H1 (cell line): ENCODE measurements around the gene IL3. TPM values are rescaled to one million over a fixed set of nuclear protein-coding genes. Genes with fewer than 3 reads are reported as not detected.

Experiments
- CTCF ChIA-PET: fragments of 300-600 bp; sonication (Branson Sonifier 250); formaldehyde crosslinking; loops from one replicate; lab custom pipeline; 2021; ENCODE audit not compliant: partially characterized antibody; lab: Charles Lee
- POLR2A ChIA-PET: fragments of 300-600 bp; sonication (Branson Sonifier 250); formaldehyde crosslinking; loops from one replicate; lab custom pipeline; 2021; ENCODE audit warnings: inconsistent platforms; ENCODE audit not compliant: partially characterized antibody; lab: Charles Lee
- DNase-seq, 2 experiments: peaks; one replicate each; pipeline versions ENCODE4 v3.0.0 to v3.0.0-alpha.2; 2010 to 2022; ENCODE audit warnings: low spot score in 2 of 2, low read depth in 1 of 2, mixed read lengths in 1 of 2
- FAIRE-seq: peaks from 2 replicates; lab custom pipeline; 2011; peaks lifted over from hg19 to GRCh38; lab: Jason Lieb, UNC
- H2AFZ ChIP-seq: 2 replicates; pipeline ENCODE4 v1.8.1; 2012; ENCODE audit warnings: low read length, inconsistent platforms
- H2AK5ac ChIP-seq: 2 replicates; pipeline ENCODE4 v1.6.1; 2013; ENCODE audit warnings: low read depth, low read length
- H2BK120ac ChIP-seq: replicated peaks from 2 replicates; pipeline ENCODE3; 2013; ENCODE audit warnings: low read depth, low read length, inconsistent platforms
- H2BK12ac ChIP-seq: 2 replicates; pipeline ENCODE4 v1.6.1; 2013; ENCODE audit warnings: low read depth, low read length
- H2BK15ac ChIP-seq: 2 replicates; pipeline ENCODE4 v1.6.1; 2013; ENCODE audit warnings: low read length
- H2BK20ac ChIP-seq: 2 replicates; pipeline ENCODE4 v1.6.1; 2013; ENCODE audit warnings: low read length
- H2BK5ac ChIP-seq: 2 replicates; pipeline ENCODE4 v1.6.1; 2013; ENCODE audit warnings: low read depth, low read length
- H3K14ac ChIP-seq: 2 replicates; pipeline ENCODE4 v1.6.1; 2013; ENCODE audit warnings: inconsistent platforms; ENCODE audit not compliant: insufficient read length
- H3K18ac ChIP-seq: 2 replicates; pipeline ENCODE4 v1.6.1; 2013; ENCODE audit warnings: low read length; ENCODE audit errors: extremely low read depth
- H3K23ac ChIP-seq: 2 replicates; pipeline ENCODE4 v1.6.1; 2013; ENCODE audit warnings: inconsistent platforms; ENCODE audit not compliant: insufficient read length
- H3K23me2 ChIP-seq: 2 replicates; pipeline ENCODE4 v1.6.1; 2013; ENCODE audit warnings: low read depth, low read length
- H3K27ac ChIP-seq: 2 replicates; pipeline ENCODE4 v1.6.1; 2011; ENCODE audit warnings: low read depth, low read length, inconsistent platforms
- H3K27me3 ChIP-seq, 4 experiments: replicated peaks in 1 of 4; 1 replicate in 1 of 4; 2 replicates in 3 of 4; pipeline versions ENCODE4 v1.6.1 to v1.8.1; 2011 to 2013; ENCODE audit warnings: low read length in 3 of 4, mild to moderate bottlenecking in 3 of 4, inconsistent platforms in 2 of 4, mixed read lengths in 2 of 4, moderate library complexity in 1 of 4; ENCODE audit not compliant: control insufficient read depth in 3 of 4, insufficient read depth in 3 of 4; ENCODE audit errors: extremely low read depth in 1 of 4
- H3K36me3 ChIP-seq, 4 experiments: 2 replicates each; pipeline versions ENCODE4 v1.6.1 to v1.8.1; 2011 to 2013; ENCODE audit warnings: mild to moderate bottlenecking in 4 of 4, low read length in 3 of 4, moderate library complexity in 2 of 4, control low read depth in 1 of 4, inconsistent platforms in 1 of 4; ENCODE audit not compliant: insufficient read depth in 4 of 4, control insufficient read depth in 2 of 4
- H3K4ac ChIP-seq: replicated peaks from 2 replicates; pipeline ENCODE3; 2013; ENCODE audit warnings: low read length, low read depth, mixed read lengths, inconsistent platforms; ENCODE audit not compliant: insufficient read length
- H3K4me1 ChIP-seq, 4 experiments: replicated peaks in 1 of 4; 1 replicate in 1 of 4; 2 replicates in 3 of 4; pipeline versions ENCODE4 v1.6.1 to v1.8.1; 2011 to 2013; ENCODE audit warnings: low read length in 3 of 4, inconsistent platforms in 2 of 4, mixed read lengths in 1 of 4; ENCODE audit not compliant: insufficient read depth in 4 of 4, control insufficient read depth in 3 of 4
- H3K4me2 ChIP-seq, 2 experiments: 2 replicates each; pipeline versions ENCODE4 v1.6.1 to v1.8.1; 2011 to 2013; ENCODE audit warnings: low read depth in 2 of 2, low read length in 2 of 2, control low read depth in 1 of 2, inconsistent platforms in 1 of 2, mild to moderate bottlenecking in 1 of 2; ENCODE audit not compliant: insufficient read depth in 1 of 2
- H3K4me3 ChIP-seq, 4 experiments: fragments of 200-600, 300-600 bp in 1 of 4; sonication (generic), shearing (Covaris generic), sonication (Bioruptor Twin) in 1 of 4; 2 replicates each; pipeline versions ENCODE4 v1.5.1 to v1.8.1; 2011 to 2016; ENCODE audit warnings: low read length in 4 of 4, low read depth in 3 of 4, control low read depth in 2 of 4, inconsistent platforms in 2 of 4, mild to moderate bottlenecking in 2 of 4, mixed read lengths in 1 of 4, moderate library complexity in 1 of 4; ENCODE audit not compliant: insufficient read depth in 2 of 4; ENCODE audit errors: extremely low read depth in 1 of 4
- H3K56ac ChIP-seq: replicated peaks from 2 replicates; pipeline ENCODE3; 2013; ENCODE audit warnings: low read depth, mild to moderate bottlenecking, mixed read lengths, low read length, inconsistent platforms; ENCODE audit not compliant: insufficient read length
- H3K79me1 ChIP-seq: 2 replicates; pipeline ENCODE4 v1.6.1; 2013; ENCODE audit warnings: low read depth, low read length, control low read depth
- H3K79me2 ChIP-seq, 2 experiments: 2 replicates each; pipeline versions ENCODE4 v1.6.1 to v1.8.1; 2012 to 2013; ENCODE audit warnings: low read length in 2 of 2, mild to moderate bottlenecking in 2 of 2, inconsistent platforms in 1 of 2; ENCODE audit not compliant: insufficient read depth in 2 of 2, control insufficient read depth in 1 of 2
- H3K9ac ChIP-seq, 4 experiments: replicated peaks in 1 of 4; 1 replicate in 1 of 4; 2 replicates in 3 of 4; pipeline versions ENCODE4 v1.6.1 to v1.8.1; 2011 to 2013; ENCODE audit warnings: low read depth in 3 of 4, low read length in 3 of 4, control low read depth in 2 of 4, mild to moderate bottlenecking in 2 of 4, moderate library complexity in 2 of 4, inconsistent platforms in 1 of 4; ENCODE audit errors: extremely low read depth in 1 of 4
- H3K9me3 ChIP-seq, 2 experiments: 2 replicates each; pipeline versions ENCODE4 v1.6.1 to v1.8.1; 2012 to 2013; ENCODE audit warnings: mild to moderate bottlenecking in 2 of 2, moderate library complexity in 2 of 2, control low read depth in 1 of 2, inconsistent platforms in 1 of 2, low read depth in 1 of 2, low read length in 1 of 2, mixed read lengths in 1 of 2; ENCODE audit not compliant: insufficient read depth in 2 of 2
- H4K20me1 ChIP-seq, 2 experiments: replicated peaks in 1 of 2; 2 replicates each; pipeline versions ENCODE3 to v1.8.1; 2011 to 2013; ENCODE audit warnings: inconsistent platforms in 2 of 2, low read length in 2 of 2, mild to moderate bottlenecking in 1 of 2; ENCODE audit not compliant: insufficient read depth in 2 of 2, control insufficient read depth in 1 of 2
- H4K5ac ChIP-seq: 2 replicates; pipeline ENCODE4 v1.6.1; 2013; ENCODE audit warnings: low read length, low read depth, mixed read lengths, inconsistent platforms; ENCODE audit not compliant: insufficient read length
- H4K8ac ChIP-seq: 2 replicates; pipeline ENCODE4 v1.8.0; 2013; ENCODE audit warnings: mild to moderate bottlenecking, moderate library complexity, low read length, inconsistent platforms; ENCODE audit not compliant: insufficient read depth; ENCODE audit errors: extremely low read depth
- H4K91ac ChIP-seq: replicated peaks from 2 replicates; pipeline ENCODE3; 2013; ENCODE audit warnings: low read length, mixed read lengths, inconsistent platforms; ENCODE audit not compliant: insufficient read length
- BRCA1 ChIP-seq: IDR thresholded peaks from 2 replicates; pipeline ENCODE4 v1.6.1; 2012; ENCODE audit warnings: low read depth, low read length, improper control_type of control experiment
- CBX8 ChIP-seq: fragments of 300-800, 300-1000 bp; sonication (generic); IDR thresholded peaks from 2 replicates; pipeline ENCODE4 v1.7.1; 2016; ENCODE audit warnings: low read depth, low read length, borderline replicate concordance
- CHD2 ChIP-seq: IDR thresholded peaks from 2 replicates; pipeline ENCODE4 v1.6.1; 2012; ENCODE audit warnings: low read length, improper control_type of control experiment
- HDAC2 ChIP-seq, 2 experiments: fragments of 300-600 bp in 1 of 2; sonication (generic) in 1 of 2; IDR thresholded peaks; 2 replicates each; pipeline ENCODE4 v1.6.1; 2011 to 2012; ENCODE audit warnings: low read depth in 2 of 2, low read length in 2 of 2, mild to moderate bottlenecking in 2 of 2, moderate library complexity in 2 of 2, borderline replicate concordance in 1 of 2, inconsistent platforms in 1 of 2
- KDM1A ChIP-seq: fragments of 200-600, 300-600 bp; sonication (generic); IDR thresholded peaks from 2 replicates; pipeline ENCODE4 v1.7.1; 2016; ENCODE audit warnings: mild to moderate bottlenecking, low read length, borderline replicate concordance
- NANOG ChIP-seq: IDR thresholded peaks from 2 replicates; pipeline ENCODE4 v1.6.1; 2011; ENCODE audit warnings: low read length, low read depth, mild to moderate bottlenecking, inconsistent platforms; ENCODE audit not compliant: insufficient read depth, poor library complexity, severe bottlenecking
- POLR2AphosphoS5 ChIP-seq: IDR thresholded peaks from 2 replicates; pipeline ENCODE4 v1.6.1; 2011; ENCODE audit warnings: low read depth, low read length
- POU5F1 ChIP-seq: IDR thresholded peaks from 2 replicates; pipeline ENCODE4 v1.6.1; 2011; ENCODE audit warnings: low read depth, mild to moderate bottlenecking, low read length, moderate library complexity
- RXRA ChIP-seq: IDR thresholded peaks from 2 replicates; pipeline ENCODE4 v1.6.1; 2011; ENCODE audit warnings: low read depth, mild to moderate bottlenecking, low read length, moderate library complexity; ENCODE audit not compliant: insufficient read depth
- SIN3A ChIP-seq, 2 experiments: IDR thresholded peaks in 1 of 2; conservative IDR thresholded peaks in 1 of 2; 2 replicates each; pipeline ENCODE4 v1.6.1; 2011 to 2012; ENCODE audit warnings: low read length in 2 of 2, improper control_type of control experiment in 1 of 2, low read depth in 1 of 2, mild to moderate bottlenecking in 1 of 2
- SP4 ChIP-seq: IDR thresholded peaks from 2 replicates; pipeline ENCODE4 v1.6.1; 2012; ENCODE audit warnings: low read length, inconsistent platforms
- SRF ChIP-seq: IDR thresholded peaks from 2 replicates; pipeline ENCODE4 v1.6.1; 2011; ENCODE audit warnings: mild to moderate bottlenecking, low read depth, low read length, moderate library complexity
- TEAD4 ChIP-seq: IDR thresholded peaks from 2 replicates; pipeline ENCODE4 v1.6.1; 2012; ENCODE audit warnings: low read depth, low read length, inconsistent platforms, mixed read lengths
- WGBS, 2 experiments: shearing (Covaris generic) in 1 of 2; methylation state at CpG; one replicate each; pipeline versions ENCODE4 v1.1.6 to v1.1.7; 2013 to 2015; ENCODE audit warnings: low lambda C conversion rate in 2 of 2, mixed read lengths in 2 of 2, inconsistent platforms in 1 of 2, low coverage in 1 of 2, missing lambda C conversion rate in 1 of 2; ENCODE audit not compliant: insufficient replicate concordance in 2 of 2, insufficient coverage in 1 of 2, insufficient read length in 1 of 2; ENCODE audit errors: extremely low coverage in 1 of 2, missing lambda C conversion rate in 1 of 2; 5-methylcytosine and 5-hydroxymethylcytosine counted together
- polyA plus RNA-seq, 7 experiments: library from polyadenylated mRNA; depleted of rRNA in 3 of 7; stranded (reverse) in 5 of 7; unstranded in 2 of 7; fragments of >200 nt in 5 of 7; fragments of 200-250 nt in 2 of 7; gene quantifications; 1 replicate in 5 of 7; 2 replicates in 1 of 7; 4 replicates in 1 of 7; pipeline versions ENCODE4 v1.2.1 to v1.2.3, GENCODE V29; 2011 to 2013; ENCODE audit warnings: missing spikeins in 2 of 7, mixed read lengths in 2 of 7
- total RNA-seq: library from RNA; stranded (reverse); fragmentation: NEBNext Ultra II Directional; extraction: Animal tissue kit (Norgen Biotek cat#: 25700); gene quantifications from 2 replicates; pipeline ENCODE4 v1.2.1, GENCODE V29; 2021

The IL3 gene
- total and polyA plus RNA-seq, 2 of the 8 experiments (the other 6 are each of a cell fraction or from before 2014, with no cell fraction given), result not detected

GRCh38 chr5:132073231-132074013, 13.0 kb downstream of the IL3 start, which contains the start of gene CSF2:
TSS of gene CSF2 (plus strand) at chr5:132073789. CDS start at chr5:132073824, 35 bp downstream.
- POLR2A ChIA-PET, result no interaction called here
- H4K91ac ChIP-seq, result no peak within 1 kb of the TSS
- 0 out of 2 replicates have a peak within 1 kb of the TSS, but pooled peaks have one; percentile 16 for H2BK15ac ChIP-seq
- H4K8ac ChIP-seq, result peak within 1 kb of the TSS; percentile 36
- WGBS, 2 experiments, result 91% methylated on average over 12 of the region's 12 CpGs; no CpG with 5 or more reads in 1 of the 2 experiments
- no peak within 1 kb of the TSS for H2BK20ac ChIP-seq
- H2BK12ac ChIP-seq, result no peak within 1 kb of the TSS
- H3K79me2 ChIP-seq, result no peaks in the 10 kb centered on the region
- no peaks in the 10 kb centered on the region for H3K23me2 ChIP-seq
- H3K23ac ChIP-seq, result no peak within 1 kb of the TSS
- no peak within 1 kb of the TSS for H4K5ac ChIP-seq
- no peak within 1 kb of the TSS for H3K14ac ChIP-seq
- no peak within 1 kb of the TSS for H3K18ac ChIP-seq
- no peak within 1 kb of the TSS for H3K4ac ChIP-seq
- no peak within 1 kb of the TSS for H3K9ac ChIP-seq
- no peak within 1 kb of the TSS for H2BK5ac ChIP-seq
- H3K27me3 ChIP-seq, result no peaks in the 10 kb centered on the region
- no peaks in the 10 kb centered on the region for H3K79me1 ChIP-seq
- H3K4me3 ChIP-seq, result no peak within 1 kb of the TSS
- no peak within 1 kb of the TSS for H3K56ac ChIP-seq
- CTCF ChIA-PET, result interaction anchor here (0.7 to 3.7 kb wide), 4 partner anchors 9 to 199 kb away, joined by 3 to 26 read pairs (median 4); no protein-coding TSS in a partner anchor
- no peak within 1 kb of the TSS for H2BK120ac ChIP-seq
- no peaks in the 10 kb centered on the region for H4K20me1 ChIP-seq
- H3K27ac ChIP-seq, result no peak within 1 kb of the TSS
- H3K4me1 ChIP-seq, result peaks cover 0 to 2% (median 0%) of the 10 kb centered on the region in 4 experiments; a peak in 1 of 7 replicates
- FAIRE-seq, result no peak
- DNase-seq, result no peak
- no peak within 1 kb of the TSS for H2AK5ac ChIP-seq
- no peak within 1 kb of the TSS for H2AFZ ChIP-seq
- H3K36me3 ChIP-seq, result no peaks in the 10 kb centered on the region
- no peak within 1 kb of the TSS for H3K4me2 ChIP-seq
- H3K9me3 ChIP-seq, result no peaks in the 10 kb centered on the region
- no peak for TF ChIP-seq NANOG
- TF ChIP-seq SIN3A (conservative IDR thresholded peaks at IDR 0.05 in 1 of 2, IDR thresholded peaks at IDR 0.05 in 1 of 2; ENCODE audit: low read depth in 1 of 2, low read length in 2 of 2), result no peak
- TF ChIP-seq POLR2AphosphoS5, result no peak
- no peak for TF ChIP-seq SRF
- no peak for TF ChIP-seq HDAC2 (IDR thresholded peaks at IDR 0.05; ENCODE audit: borderline replicate concordance in 1 of 2, low read depth in 2 of 2, low read length in 2 of 2)
- no peak for TF ChIP-seq POU5F1
- no peak for TF ChIP-seq SP4
- TF ChIP-seq TEAD4, result no peak
- no peak for TF ChIP-seq CBX8
- TF ChIP-seq BRCA1, result no peak
- no peak for TF ChIP-seq KDM1A
- TF ChIP-seq RXRA, result no peak
- no peak for TF ChIP-seq CHD2
